ENCODE measurements around the gene ANKRD53. TPM values are rescaled to one million over a fixed set of nuclear protein-coding genes. Genes with fewer than 3 reads are reported as not detected.

The ANKRD53 gene, protein sequence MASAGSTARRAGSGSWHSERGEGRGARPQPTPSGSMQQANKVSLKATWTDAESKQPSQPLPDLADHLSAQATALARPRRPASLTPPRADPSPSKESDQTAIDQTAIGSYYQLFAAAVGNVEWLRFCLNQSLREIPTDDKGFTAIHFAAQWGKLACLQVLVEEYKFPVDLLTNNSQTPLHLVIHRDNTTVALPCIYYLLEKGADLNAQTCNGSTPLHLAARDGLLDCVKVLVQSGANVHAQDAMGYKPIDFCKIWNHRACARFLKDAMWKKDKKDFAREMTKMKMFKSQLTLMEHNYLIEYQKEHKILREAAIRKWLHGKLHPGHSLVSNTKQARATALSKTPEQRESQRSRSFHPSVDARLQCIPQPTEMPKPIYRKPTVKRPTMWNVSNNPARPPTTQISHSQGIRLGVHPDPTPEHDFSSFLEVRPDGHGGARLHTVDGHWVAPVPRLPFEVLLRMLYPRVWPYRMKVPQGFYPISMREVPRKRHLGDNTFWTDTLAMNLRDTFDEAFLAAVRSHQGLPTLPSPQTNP
- under 0.01 TPM in 1 of 2 replicates, not detected in the other for total RNA-seq

GRCh38 chr2:70978341-70979179, at the start of gene ANKRD53:
Gene ANKRD53 (plus strand): TSS chr2:70978630. CDS start chr2:70978646, 16 bp downstream.

DNA sequence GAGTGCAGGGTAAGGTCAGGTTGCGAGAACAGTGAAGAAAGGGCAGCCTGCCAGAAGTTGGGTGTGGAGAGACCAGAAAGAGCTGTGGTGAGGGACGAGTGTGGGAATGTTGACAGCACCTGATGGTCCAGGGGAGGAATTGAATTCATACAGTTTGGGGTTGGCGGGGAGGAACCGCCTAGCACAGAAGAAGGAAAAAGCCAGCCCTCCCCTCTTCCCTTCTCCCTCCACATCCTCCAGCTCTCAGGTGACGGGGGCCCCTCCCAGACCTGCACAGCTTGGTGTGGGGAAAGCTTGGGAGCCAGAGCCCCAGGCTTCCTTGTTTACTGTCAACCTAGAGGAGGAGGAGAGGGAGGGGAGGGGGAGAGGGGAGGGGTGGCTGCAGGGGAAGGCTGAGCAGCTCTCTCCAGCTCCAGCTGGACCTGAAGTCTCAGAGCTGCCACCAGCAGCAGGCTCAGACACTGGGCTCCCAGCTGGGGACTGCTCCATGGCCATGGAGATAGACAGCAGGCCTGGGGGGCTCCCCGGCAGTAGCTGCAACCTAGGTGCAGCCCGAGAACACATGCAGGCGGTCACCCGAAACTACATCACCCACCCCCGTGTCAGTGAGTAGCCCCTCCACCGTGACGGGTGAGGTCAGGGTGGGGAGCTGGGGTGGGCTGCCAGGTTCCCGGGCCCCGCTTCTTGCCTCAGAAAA, 42.8 kb upstream of the ANKRD53 start, which contains the start of gene ATP6V1B1:
TSS of gene ATP6V1B1 (plus strand) at position 433 of the 697 bp plus-strand sequence. CDS start at position 488, 55 bp downstream.

GRCh38 chr2:70994699-70995425, 16.4 kb downstream of the ANKRD53 start, which contains the start of gene TEX261:
Gene TEX261 (minus strand): TSS chr2:70994873. CDS start chr2:70994757, 116 bp downstream.

Other genes with a start within 250 kb of the ANKRD53 start
- 0.24 TPM in 1 of 2 replicates, not detected in the other for gene ADD2, start 210.4 kb upstream of the ANKRD53 start, total RNA-seq
- not detected in 2 replicates for gene FIGLA, start 188.0 kb upstream of the ANKRD53 start, total RNA-seq
- gene CLEC4F, start 158.0 kb upstream of the ANKRD53 start, total RNA-seq: not detected in 2 replicates
- not detected in 2 replicates for gene CD207, start 142.8 kb upstream of the ANKRD53 start, total RNA-seq
- gene VAX2, start 78.1 kb upstream of the ANKRD53 start, total RNA-seq: not detected in 2 replicates
- gene ATP6V1B1, start 42.7 kb upstream of the ANKRD53 start, total RNA-seq: not detected in 2 replicates
- gene TEX261, start 16.2 kb downstream of the ANKRD53 start, total RNA-seq: 15.4 and 16.4 TPM in 2 replicates
- gene NAGK, start 90.0 kb downstream of the ANKRD53 start, total RNA-seq: 18.3 and 55.9 TPM in 2 replicates
- gene MCEE, start 151.6 kb downstream of the ANKRD53 start, total RNA-seq: 3.6 and 6.6 TPM in 2 replicates
- gene MPHOSPH10, start 152.0 kb downstream of the ANKRD53 start, total RNA-seq: 12.3 and 14.1 TPM in 2 replicates
- 2.2 and 3.4 TPM in 2 replicates for gene PAIP2B, start 248.5 kb downstream of the ANKRD53 start, total RNA-seq

All from tracheal epithelial cell (primary cell).